ENCODE data around the gene ACYP2.

DNA sequence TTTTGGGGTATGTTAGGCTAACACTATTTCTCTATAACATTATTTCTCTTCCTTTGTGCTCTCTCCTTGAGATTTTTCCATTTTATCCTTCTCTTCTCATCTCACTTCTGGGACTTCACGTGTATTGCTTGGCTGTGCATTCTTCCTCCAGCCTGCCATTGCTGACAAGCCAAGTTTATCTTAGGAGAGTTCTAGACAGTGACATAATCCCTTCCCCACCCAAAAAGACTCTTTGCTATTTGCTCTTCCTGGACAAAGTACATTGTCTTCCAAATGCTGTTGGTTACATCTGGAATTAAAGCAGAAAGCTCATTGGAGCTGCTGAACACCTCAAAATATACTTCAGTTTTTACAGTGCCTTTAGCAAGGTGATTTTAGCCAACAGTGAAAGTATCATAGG is 131.7 kb downstream of the ACYP2 start:
- no peak for TF ChIP-seq POLR2AphosphoS5 (IDR thresholded peaks at IDR 0.05; ENCODE audit: borderline replicate concordance, low read depth, low read length)
- no peak for TF ChIP-seq EZH2 (IDR thresholded peaks at IDR 0.05)

All from SK-N-MC (cell line).